NCI-H526 (cell line): Measurements from ENCODE around the gene STK36.

Source experiments
- DNase-seq, 2 experiments: peaks; one replicate each; lab custom pipeline; 2025; lab: John Stamatoyannopoulos, UW

STK36 gene

GRCh38 chr2:218746960-218747359, 75.1 kb downstream of the STK36 start:
- no peak for DNase-seq

- DNase-seq = no peak
Measured at GRCh38 chr2:218748741-218749441, 77.0 kb downstream of the STK36 start.
